Thyroid gland (tissue), 4 donors: Measurements from ENCODE around the gene LCN2. TPM values are rescaled to one million over a fixed set of nuclear protein-coding genes. Genes with fewer than 3 reads are reported as not detected.

ENCODE experiments used
- DNase-seq, 2 donors: peaks; one replicate each; pipeline ENCODE4 v3.0.0-alpha.2; 2019
- H3K27ac ChIP-seq, 3 donors: fragments of 200-600 bp; sonication (generic); 1 replicate in 2 of 3; 2 replicates in 1 of 3; pipeline ENCODE4 v1.5.1; 2016 to 2019; ENCODE audit warnings: mild to moderate bottlenecking in 1 of 3, moderate library complexity in 1 of 3
- H3K27me3 ChIP-seq: fragments of 200-600 bp; sonication (generic); one replicate; pipeline ENCODE4 v1.5.1; 2019
- H3K36me3 ChIP-seq, 2 donors: fragments of 200-600 bp; sonication (generic); one replicate each; pipeline ENCODE4 v1.5.1; 2016 to 2019
- H3K4me1 ChIP-seq, 2 donors: fragments of 200-600 bp; sonication (generic); one replicate each; pipeline ENCODE4 v1.5.1; 2017 to 2019
- H3K4me3 ChIP-seq, 3 donors: fragments of 200-600 bp; sonication (generic); replicated peaks in 1 of 3; 1 replicate in 2 of 3; 2 replicates in 1 of 3; pipeline ENCODE4 v1.5.1; 2016; ENCODE audit warnings: mild to moderate bottlenecking in 1 of 3
- H3K9me3 ChIP-seq: fragments of 200-600 bp; sonication (generic); one replicate; pipeline ENCODE4 v1.5.1; 2017
- CTCF ChIP-seq, 6 experiments: fragments of 200-600 bp in 3 of 6; fragments of 450-650 bp in 3 of 6; sonication (generic) in 3 of 6; IDR thresholded peaks; one replicate each; pipeline ENCODE4 v1.5.1; 2016 to 2019; ENCODE audit warnings: antibody characterized with exemption in 6 of 6, mild to moderate bottlenecking in 2 of 6, inconsistent platforms in 1 of 6, moderate library complexity in 1 of 6
- POLR2A ChIP-seq, 2 donors: fragments of 450-650 bp; IDR thresholded peaks; one replicate each; pipeline ENCODE4 v1.6.1; 2017; ENCODE audit warnings: antibody characterized with exemption in 2 of 2, mild to moderate bottlenecking in 2 of 2, moderate library complexity in 1 of 2
- WGBS, 2 donors: methylation state at CpG; one replicate each; pipeline ENCODE4 v1.1.5; 2017; 5-methylcytosine and 5-hydroxymethylcytosine counted together
- intact Hi-C: fragments of 100-400 bp; cut with DNase I; formaldehyde crosslinking; loops from one replicate; pipeline ENCODE4 v1.15.1; 2023
- total RNA-seq, 4 donors: library from RNA; depleted of rRNA; stranded (reverse); fragments of >200 nt; gene quantifications; one replicate each; pipeline ENCODE4 v1.2.3, GENCODE V29; 2016

The LCN2 gene
- total RNA-seq, 4 donors from 2014 or later, result 0.45 to 10.6 (median 2.5) TPM

- H3K27me3 ChIP-seq, result no peaks in the 10 kb centered on the region
- no peak for DNase-seq
- H3K4me3 ChIP-seq, result no peak overlapping the region
- no peaks in the 10 kb centered on the region for H3K9me3 ChIP-seq
- no peak overlapping the region for H3K27ac ChIP-seq
- H3K36me3 ChIP-seq, result peaks cover 41 to 46% of the 10 kb centered on the region in 2 donors
- TF ChIP-seq POLR2A (IDR thresholded peaks at IDR 0.05) (no peak), CTCF (IDR thresholded peaks at IDR 0.05) (no peak)
- H3K4me1 ChIP-seq, result no peaks in the 10 kb centered on the region
- WGBS, 2 donors, result 91 to 97% methylated on average over 8 of the region's 8 CpGs
- intact Hi-C loops, result no loop called here
Measured at GRCh38 chr9:128169925-128170324, 20.7 kb downstream of the LCN2 start.

DNA sequence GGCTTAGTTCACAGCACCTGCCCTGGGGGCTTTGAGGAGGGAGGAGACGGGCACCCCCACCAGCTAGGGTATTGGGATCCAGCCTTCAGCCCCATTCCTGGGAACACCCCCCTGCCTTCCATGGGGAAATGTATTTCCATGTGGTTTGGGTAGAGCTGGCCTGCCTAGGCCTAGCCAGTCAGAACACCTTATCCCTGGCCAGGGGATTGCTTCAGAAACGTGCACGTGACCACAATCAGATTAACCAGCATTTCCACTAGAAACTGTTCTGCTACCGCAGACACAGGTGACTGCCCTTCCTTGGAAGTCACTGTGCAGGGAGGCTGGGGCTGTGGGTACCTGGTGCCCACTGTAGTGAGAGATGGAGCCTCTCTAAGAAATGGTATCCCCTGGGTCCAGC lies 24.8 kb downstream of the LCN2 start:
- Histone ChIP-seq H3K27ac (no peak overlapping the region), H3K4me1 (no peaks in the 10 kb centered on the region), H3K9me3 (no peaks in the 10 kb centered on the region), H3K36me3 (peaks cover 41 to 53% of the 10 kb centered on the region in 2 donors), H3K27me3 (no peaks in the 10 kb centered on the region), H3K4me3 (no peak overlapping the region)
- intact Hi-C loops, result no loop called here
- 79 to 100% methylated on average over 4 of the region's 4 CpGs for WGBS, 2 donors
- DNase-seq, result no peak
- TF ChIP-seq POLR2A (IDR thresholded peaks at IDR 0.05), result no peak
- no peak for TF ChIP-seq CTCF (IDR thresholded peaks at IDR 0.05)

GRCh38 chr9:128175102-128175563 lies 25.9 kb downstream of the LCN2 start:
- H3K27ac ChIP-seq, result no peak overlapping the region
- intact Hi-C loops, result no loop called here
- no peak for TF ChIP-seq POLR2A (IDR thresholded peaks at IDR 0.05)
- TF ChIP-seq CTCF (IDR thresholded peaks at IDR 0.05), result no peak
- 80 to 86% methylated on average over 8 of the region's 8 CpGs for WGBS, 2 donors
- no peak for DNase-seq
- no peaks in the 10 kb centered on the region for H3K9me3 ChIP-seq
- H3K36me3 ChIP-seq, result peaks cover 35 to 53% of the 10 kb centered on the region in 2 donors
- no peaks in the 10 kb centered on the region for H3K27me3 ChIP-seq
- no peaks in the 10 kb centered on the region for H3K4me1 ChIP-seq
- no peak overlapping the region for H3K4me3 ChIP-seq

GRCh38 chr9:128175726-128176125 lies 26.5 kb downstream of the LCN2 start:
- Histone ChIP-seq H3K27me3 (no peaks in the 10 kb centered on the region), H3K27ac (no peak overlapping the region), H3K4me1 (no peaks in the 10 kb centered on the region), H3K9me3 (no peaks in the 10 kb centered on the region), H3K36me3 (peaks cover 35 to 53% of the 10 kb centered on the region in 2 donors), H3K4me3 (no peak overlapping the region)
- TF ChIP-seq CTCF (IDR thresholded peaks at IDR 0.05) (no peak), POLR2A (IDR thresholded peaks at IDR 0.05) (no peak)
- no peak for DNase-seq
- intact Hi-C loops, result no loop called here
- WGBS, 2 donors, result 93 to 100% methylated on average over 2 of the region's 2 CpGs

- Histone ChIP-seq H3K4me1 (no peaks in the 10 kb centered on the region), H3K4me3 (no peak overlapping the region), H3K9me3 (no peaks in the 10 kb centered on the region), H3K27me3 (no peaks in the 10 kb centered on the region), H3K36me3 (peaks cover 35 to 62% of the 10 kb centered on the region in 2 donors), H3K27ac (no peak overlapping the region)
- intact Hi-C loops, result no loop called here
- TF ChIP-seq CTCF (IDR thresholded peaks at IDR 0.05), result no peak
- no peak for TF ChIP-seq POLR2A (IDR thresholded peaks at IDR 0.05)
- WGBS, 2 donors, result 100% methylated on average over 6 of the region's 11 CpGs; no CpG with 5 or more reads in 1 of the 2 donors
- DNase-seq, result no peak
Measured at GRCh38 chr9:128178806-128179431, 29.7 kb downstream of the LCN2 start.
